Measurements from ENCODE around the gene PRR19. TPM values are rescaled to one million over a fixed set of nuclear protein-coding genes. Genes with fewer than 3 reads are reported as not detected.

PRR19 gene
- total and polyA plus RNA-seq, 10 of the 15 experiments (the other 5 are each of a cell fraction or from before 2014, with no cell fraction given), result 0.09 to 1.7 (median 0.73) TPM; not detected in 1

- TF ChIP-seq ZNF384 (IDR thresholded peaks at IDR 0.05; ENCODE audit: borderline replicate concordance, low read depth, low read length) (no peak), NR2C2 (IDR thresholded peaks at IDR 0.05; ENCODE audit: borderline replicate concordance, control insufficient read depth, insufficient read length, low read depth) (no peak), FOXM1 (IDR thresholded peaks at IDR 0.05; ENCODE audit: low read depth, low read length) (no peak), NFIC (IDR thresholded peaks at IDR 0.05; ENCODE audit: low read depth, low read length) (no peak), SMC3 (IDR thresholded peaks at IDR 0.05; ENCODE audit: borderline replicate concordance, low read length) (no peak), MAX (IDR thresholded peaks at IDR 0.05; ENCODE audit: low read depth, low read length) (no peak), PAX5 (IDR thresholded peaks at IDR 0.05; ENCODE audit: borderline replicate concordance, low read depth, low read length) (no peak)
These were observed 24.0 kb upstream of the PRR19 start (continued) for GRCh38 chr19:42277821-42278451.

GRCh38 chr19:42278452-42279154 lies 23.3 kb upstream of the PRR19 start:
- no peak for ATAC-seq
- H3K4me1 ChIP-seq (ENCODE audit: control insufficient read depth, insufficient read depth, low read length), result peaks cover 53% of the 10 kb centered on the region
- in situ Hi-C loops (cut with MboI), result loop anchor here (5.0 kb wide), 1 partner anchor 146 kb away; the partner anchor contains the start of gene POU2F2
- H3K36me3 ChIP-seq (ENCODE audit: control insufficient read depth in 2 of 2, insufficient read depth in 2 of 2, low read length in 1 of 2), result peaks cover 3 to 7% of the 10 kb centered on the region in 2 experiments; a peak in 3 of 4 replicates
- no peak for FAIRE-seq
- no peak for DNase-seq (ENCODE audit: low read depth, low spot score)
- ChIA-PET SMC1A (ENCODE audit: uncharacterized antibody, unreplicated experiment) (interaction anchor here (0.9 to 5.1 kb wide), 13 partner anchors 8 to 170 kb away, joined by 3 to 70 read pairs (median 5); partner anchors contain the start of genes CIC, GSK3A, PAFAH1B3 and POU2F2), CTCF (interaction anchor here (0.9 to 6.7 kb wide), 20 partner anchors 8 to 169 kb away, joined by 3 to 111 read pairs (median 8); partner anchors contain the start of genes CIC, ERF, GSK3A and POU2F2), POLR2A (interaction anchor here (0.5 to 5.1 kb wide), 6 partner anchors 8 to 1849 kb away, joined by 3 to 51 read pairs (median 4); partner anchors contain the start of genes CIC, GSK3A and POU2F2), RAD21 (ENCODE audit: unreplicated experiment) (interaction anchor here (1.0 to 5.5 kb wide), 8 partner anchors 8 to 164 kb away, joined by 4 to 82 read pairs (median 7); partner anchors contain the start of genes CIC, GSK3A and ZNF526)
- H4K20me1 ChIP-seq (ENCODE audit: control insufficient read depth, insufficient read depth), result no peaks in the 10 kb centered on the region; the same call in 1 of the 2 replicates
- peak overlapping the region; percentile 55; the same call in 1 of the 2 replicates for H3K27ac ChIP-seq (ENCODE audit: control insufficient read depth, insufficient read depth)
- no TSS peak for BruUV-seq (replicated peaks)
- no peak overlapping the region; the same call in 1 of the 2 replicates for H3K9ac ChIP-seq (ENCODE audit: control insufficient read depth, insufficient read depth, low read length)
- no peaks in the 10 kb centered on the region for H3K27me3 ChIP-seq (replicated peaks in 1 of 2; ENCODE audit: control insufficient read depth in 2 of 2, insufficient read depth in 2 of 2, low read length in 1 of 2)
- H3K4me3 ChIP-seq, result peak overlapping the region; percentile 98
- intact Hi-C loops (cut with micrococcal nuclease; ENCODE audit: unreplicated experiment), result no loop called here
- 85% methylated on average over 5 of the region's 5 CpGs for WGBS (ENCODE audit: insufficient coverage, insufficient replicate concordance, low lambda C conversion rate, missing lambda C conversion rate)
- no peaks in the 10 kb centered on the region for H3K9me3 ChIP-seq (replicated peaks; ENCODE audit: control insufficient read depth, insufficient read depth, low read length)
- H2AFZ ChIP-seq (ENCODE audit: control insufficient read depth, low read depth, low read length), result no peak overlapping the region
- peak overlapping the region; percentile 97; the same call in 1 of the 2 replicates for H3K4me2 ChIP-seq (ENCODE audit: control insufficient read depth, insufficient read depth)
- H3K79me2 ChIP-seq (ENCODE audit: control insufficient read depth, insufficient read depth, low read length), result peaks cover 24% of the 10 kb centered on the region
- TF ChIP-seq ESRRA (IDR thresholded peaks at IDR 0.05; ENCODE audit: low read length) (no peak), GATAD2B (conservative IDR thresholded peaks at IDR 0.05; ENCODE audit: low read depth) (no peak), ZBTB40 (IDR thresholded peaks at IDR 0.05; ENCODE audit: borderline replicate concordance) (no peak), EED (IDR thresholded peaks at IDR 0.05; ENCODE audit: low read depth) (no peak), IRF5 (IDR thresholded peaks at IDR 0.05; ENCODE audit: borderline replicate concordance) (no peak), RAD21 (IDR thresholded peaks at IDR 0.05; ENCODE audit: insufficient read depth, low read depth, low read length) (no peak), PML (IDR thresholded peaks at IDR 0.05; ENCODE audit: low read length) (no peak)

Measured in GM12878 (cell line).